GM23338 (cell line): ENCODE data around the gene RNU7-1. TPM values are rescaled to one million over a fixed set of nuclear protein-coding genes. Genes with fewer than 3 reads are reported as not detected.
A peak's percentile ranks its signal among the peaks of the same experiment; 100 is the strongest.

Experiments
- ATAC-seq: fragments of 200-7000 bp; cut with Tn5 transposase; 3 replicates; pipeline ENCODE4 v1.9.1; 2020
- DNase-seq: peaks from one replicate; pipeline ENCODE4 v3.0.0-alpha.2; 2015; ENCODE audit warnings: low spot score
- H2AFZ ChIP-seq: fragments of 200-600 bp; sonication (generic); 2 replicates; pipeline ENCODE4 v1.8.0; 2016; ENCODE audit warnings: antibody characterized with exemption, mild to moderate bottlenecking, moderate library complexity
- H3F3A ChIP-seq: fragments of 200-600 bp; sonication (generic); replicated peaks from 2 replicates; pipeline ENCODE4 v1.8.0; 2017; ENCODE audit warnings: antibody characterized with exemption, mixed run types, low read depth
- H3K27ac ChIP-seq: fragments of 200-600 bp; sonication (generic); 2 replicates; pipeline ENCODE4 v1.6.1; 2016; ENCODE audit warnings: low read depth
- H3K27me3 ChIP-seq: fragments of 200-600 bp; sonication (generic); 2 replicates; pipeline ENCODE4 v1.8.0; 2016; ENCODE audit warnings: mild to moderate bottlenecking, mixed run types, moderate library complexity; ENCODE audit not compliant: insufficient read depth
- H3K36me3 ChIP-seq: fragments of 200-600 bp; sonication (generic); 2 replicates; pipeline ENCODE4 v1.8.0; 2016; ENCODE audit warnings: mild to moderate bottlenecking; ENCODE audit not compliant: insufficient read depth
- H3K4me1 ChIP-seq: fragments of 200-600 bp; sonication (generic); 2 replicates; pipeline ENCODE4 v1.8.0; 2016; ENCODE audit warnings: mild to moderate bottlenecking, moderate library complexity; ENCODE audit not compliant: insufficient read depth
- H3K4me2 ChIP-seq: fragments of 200-600 bp; sonication (generic); 2 replicates; pipeline ENCODE4 v1.7.1; 2017; ENCODE audit warnings: mixed run types
- H3K4me3 ChIP-seq: fragments of 200-600 bp; sonication (generic); 2 replicates; pipeline ENCODE4 v1.6.1; 2016; ENCODE audit warnings: mixed run types
- H3K79me2 ChIP-seq: fragments of 200-600 bp; sonication (generic); replicated peaks from 2 replicates; pipeline ENCODE4 v1.8.0; 2017; ENCODE audit warnings: mild to moderate bottlenecking; ENCODE audit not compliant: insufficient read depth
- H3K9me2 ChIP-seq: fragments of 200-600 bp; sonication (generic); 2 replicates; pipeline ENCODE4 v1.8.0; 2017; ENCODE audit not compliant: insufficient read depth
- H4K20me1 ChIP-seq: fragments of 200-600 bp; sonication (generic); replicated peaks from 2 replicates; pipeline ENCODE4 v1.8.0; 2017; ENCODE audit warnings: mild to moderate bottlenecking; ENCODE audit not compliant: insufficient read depth
- H3K27ac Mint-ChIP-seq: 2 replicates; pipeline ENCODE4 v1.8.0; 2020; ENCODE audit warnings: inconsistent platforms, mild to moderate bottlenecking, moderate library complexity, mixed read lengths
- H3K27me3 Mint-ChIP-seq: 3 replicates; pipeline ENCODE4 v1.8.0; 2022; ENCODE audit warnings: low read depth, mild to moderate bottlenecking, moderate library complexity, mixed read lengths, inconsistent platforms; ENCODE audit not compliant: insufficient read depth, poor library complexity
- H3K36me3 Mint-ChIP-seq: 3 replicates; pipeline ENCODE4 v1.8.0; 2021; ENCODE audit warnings: low read depth, mild to moderate bottlenecking, inconsistent platforms, moderate library complexity, mixed read lengths
- H3K4me1 Mint-ChIP-seq: 3 replicates; pipeline ENCODE4 v1.8.0; 2020; ENCODE audit warnings: mild to moderate bottlenecking, inconsistent platforms, mixed read lengths
- H3K4me3 Mint-ChIP-seq: 3 replicates; pipeline ENCODE4 v1.8.0; 2021; ENCODE audit warnings: moderate library complexity, mild to moderate bottlenecking, inconsistent platforms, mixed read lengths
- H3K9me3 Mint-ChIP-seq: 3 replicates; pipeline ENCODE4 v1.8.0; 2020; ENCODE audit warnings: moderate library complexity, mild to moderate bottlenecking, inconsistent platforms, mixed read lengths
- CREB1 ChIP-seq: fragments of 250-450 bp; sonication (Bioruptor Pico); IDR thresholded peaks from 2 replicates; pipeline ENCODE4 v1.5.0; 2020; ENCODE audit warnings: low read depth, mild to moderate bottlenecking, moderate library complexity
- EZH2 ChIP-seq: fragments of 200-600 bp; sonication (generic); IDR thresholded peaks from one replicate; pipeline ENCODE4 v1.8.0; 2017; ENCODE audit warnings: antibody characterized with exemption, mild to moderate bottlenecking, low read depth; ENCODE audit not compliant: unreplicated experiment
- NANOG ChIP-seq: IDR thresholded peaks from 2 replicates; pipeline ENCODE4 v1.6.1; 2016; ENCODE audit warnings: antibody characterized with exemption, borderline replicate concordance
- POLR2AphosphoS5 ChIP-seq: IDR thresholded peaks from 2 replicates; pipeline ENCODE4 v1.6.1; 2016; ENCODE audit warnings: antibody characterized with exemption, low read depth
- REST ChIP-seq: IDR thresholded peaks from one replicate; pipeline ENCODE4 v1.6.1; 2018; ENCODE audit warnings: antibody characterized with exemption; ENCODE audit not compliant: unreplicated experiment
- ZNF331 ChIP-seq: fragments of 250-450 bp; sonication (Bioruptor Pico); IDR thresholded peaks from 2 replicates; pipeline ENCODE4 v1.5.0; 2020; ENCODE audit warnings: low read depth, mild to moderate bottlenecking, moderate library complexity
- polyA plus RNA-seq: library from polyadenylated mRNA; unstranded; fragments of >200 nt; fragmentation: Nextera tagmentation; extraction: Ambion mirVana; gene quantifications from 2 replicates; pipeline ENCODE4 v1.2.1, GENCODE V29; 2016
- total RNA-seq: library from RNA; depleted of rRNA; stranded (reverse); fragments of >200 nt; shearing (Covaris generic); gene quantifications from 2 replicates; pipeline ENCODE4 v1.2.3, GENCODE V29; 2014

RNU7-1 gene
- total and polyA plus RNA-seq, 2 experiments from 2014 or later: not detected

- Histone ChIP-seq H3K9me2 (no peaks in the 10 kb centered on the region), H3K4me2 (peak within 1 kb of the TSS; percentile 98), H3K4me1 (peaks cover 19% of the 10 kb centered on the region), H3K79me2 (peaks cover 8% of the 10 kb centered on the region), H3K4me3 (peak within 1 kb of the TSS; percentile 92), H2AFZ (peak within 1 kb of the TSS; percentile 90), H3K27me3 (no peaks in the 10 kb centered on the region), H3K27ac (no peak within 1 kb of the TSS), H3K36me3 (peaks cover 6% of the 10 kb centered on the region), H3F3A (peaks cover 15% of the 10 kb centered on the region; the same call in 1 of the 2 replicates), H4K20me1 (no peaks in the 10 kb centered on the region)
- Mint-ChIP-seq H3K27me3 (peaks cover 17% of the 10 kb centered on the region), H3K27ac (peak within 1 kb of the TSS; percentile 43), H3K4me3 (peak within 1 kb of the TSS; percentile 97), H3K9me3 (no peaks in the 10 kb centered on the region), H3K36me3 (peaks cover 35% of the 10 kb centered on the region), H3K4me1 (peaks cover 32% of the 10 kb centered on the region)
- ATAC-seq (peak; percentile 77), DNase-seq (peak; percentile 79)
- TF ChIP-seq EZH2: no peak
- TF ChIP-seq POLR2AphosphoS5: peak; percentile 48
- TF ChIP-seq ZNF331: no peak
Measured at GRCh38 chr12:6914246-6914946, 29.2 kb upstream of the RNU7-1 start, which contains the start of gene ENO2. ENO2 (plus strand) TSS chr12:6914580; CDS start chr12:6915833, 1,253 bp downstream.

DNA sequence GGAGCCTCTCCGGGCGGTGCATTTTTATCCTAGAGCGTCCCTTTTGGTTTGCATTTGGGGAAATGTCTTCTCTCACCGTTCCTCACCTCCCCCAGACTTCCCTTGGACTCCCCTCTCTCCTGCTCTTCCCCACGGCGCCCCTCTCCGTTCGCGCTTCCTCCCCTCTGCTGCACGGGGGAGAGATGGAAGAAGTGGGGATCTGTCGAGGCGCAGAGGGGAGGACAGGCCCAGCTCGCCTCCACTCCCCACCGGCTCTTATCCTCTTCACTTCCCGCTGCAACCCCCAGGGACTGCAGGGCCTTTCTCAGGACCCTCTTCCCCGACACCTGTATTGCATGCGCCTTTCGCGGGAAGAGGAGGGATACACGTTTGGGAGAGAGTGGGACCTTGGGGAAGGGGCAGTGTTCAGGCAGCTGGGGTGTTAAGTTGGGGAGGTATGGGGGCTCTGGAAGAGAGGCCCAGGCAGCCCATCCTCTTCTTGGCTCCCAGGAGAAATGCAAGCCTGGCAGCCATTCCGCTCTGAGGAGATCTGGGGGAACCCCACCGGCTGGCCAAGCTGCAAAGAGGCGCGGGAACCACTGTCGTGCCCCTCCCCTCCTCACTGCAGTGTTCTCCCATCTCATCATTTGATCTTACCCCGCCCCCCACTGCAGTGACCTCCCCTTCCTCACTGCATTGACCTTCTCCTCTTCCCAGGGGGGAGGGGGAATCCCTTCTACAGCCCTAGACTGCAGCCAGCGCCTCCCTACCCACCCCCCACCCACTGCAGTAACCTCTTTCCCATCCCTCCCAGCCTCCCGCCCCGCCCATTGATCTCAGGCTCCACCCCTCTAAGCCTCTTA is 28.4 kb upstream of the RNU7-1 start:
- peak; percentile 87 for DNase-seq
- peaks cover 6% of the 10 kb centered on the region for H3K36me3 ChIP-seq
- Mint-ChIP-seq H3K27me3 (peaks cover 17% of the 10 kb centered on the region), H3K4me1 (peaks cover 39% of the 10 kb centered on the region), H3K36me3 (peaks cover 42% of the 10 kb centered on the region), H3K27ac (peak overlapping the region; percentile 43), H3K4me3 (peak overlapping the region; percentile 97), H3K9me3 (no peaks in the 10 kb centered on the region)
- no peak for TF ChIP-seq CREB1 (CRISPR knock-in tag)
- TF ChIP-seq REST: no peak
- TF ChIP-seq NANOG: no peak
- H3K27ac ChIP-seq: no peak overlapping the region
- peak overlapping the region; percentile 92 for H3K4me3 ChIP-seq
- peaks cover 19% of the 10 kb centered on the region for H3K4me1 ChIP-seq
- no peaks in the 10 kb centered on the region for H4K20me1 ChIP-seq
- peak overlapping the region; percentile 98 for H3K4me2 ChIP-seq
- no peaks in the 10 kb centered on the region for H3K27me3 ChIP-seq
- peak; percentile 49 for ATAC-seq
- no peaks in the 10 kb centered on the region for H3K9me2 ChIP-seq
- peaks cover 8% of the 10 kb centered on the region for H3K79me2 ChIP-seq
- H2AFZ ChIP-seq: peak overlapping the region; percentile 85
- H3F3A ChIP-seq: 0 out of 2 replicates have a peak, but pooled peaks cover 15% of the 10 kb centered on the region
